ENCODE results near the gene SEMA3E.

DNA sequence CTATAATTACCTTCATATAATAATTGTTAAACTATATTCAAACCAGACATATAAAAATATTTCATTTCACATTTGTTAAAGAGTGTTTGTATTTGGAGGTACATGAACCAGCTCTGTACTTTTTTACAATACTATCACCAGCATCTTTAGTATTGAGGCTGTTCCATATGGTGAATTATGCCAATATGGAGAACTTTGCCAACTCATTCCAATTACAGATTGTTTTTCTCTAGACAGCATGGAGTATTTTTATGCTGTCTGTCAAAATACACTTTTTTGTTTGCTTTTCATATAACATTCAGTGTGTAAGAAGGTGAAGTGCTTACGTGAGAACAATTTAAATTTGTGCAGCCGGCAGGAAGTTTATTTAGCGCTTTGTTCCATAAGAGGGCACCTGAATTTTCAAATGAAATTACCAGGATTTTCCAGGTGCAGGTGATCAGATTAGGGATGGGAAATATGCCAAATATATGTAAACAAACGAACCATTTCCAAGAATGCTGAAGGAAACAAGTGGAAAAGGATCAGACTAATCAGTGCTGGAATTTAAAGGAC is 54.9 kb downstream of the SEMA3E start:
- TF ChIP-seq, protein P1, sequence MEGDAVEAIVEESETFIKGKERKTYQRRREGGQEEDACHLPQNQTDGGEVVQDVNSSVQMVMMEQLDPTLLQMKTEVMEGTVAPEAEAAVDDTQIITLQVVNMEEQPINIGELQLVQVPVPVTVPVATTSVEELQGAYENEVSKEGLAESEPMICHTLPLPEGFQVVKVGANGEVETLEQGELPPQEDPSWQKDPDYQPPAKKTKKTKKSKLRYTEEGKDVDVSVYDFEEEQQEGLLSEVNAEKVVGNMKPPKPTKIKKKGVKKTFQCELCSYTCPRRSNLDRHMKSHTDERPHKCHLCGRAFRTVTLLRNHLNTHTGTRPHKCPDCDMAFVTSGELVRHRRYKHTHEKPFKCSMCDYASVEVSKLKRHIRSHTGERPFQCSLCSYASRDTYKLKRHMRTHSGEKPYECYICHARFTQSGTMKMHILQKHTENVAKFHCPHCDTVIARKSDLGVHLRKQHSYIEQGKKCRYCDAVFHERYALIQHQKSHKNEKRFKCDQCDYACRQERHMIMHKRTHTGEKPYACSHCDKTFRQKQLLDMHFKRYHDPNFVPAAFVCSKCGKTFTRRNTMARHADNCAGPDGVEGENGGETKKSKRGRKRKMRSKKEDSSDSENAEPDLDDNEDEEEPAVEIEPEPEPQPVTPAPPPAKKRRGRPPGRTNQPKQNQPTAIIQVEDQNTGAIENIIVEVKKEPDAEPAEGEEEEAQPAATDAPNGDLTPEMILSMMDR (IDR thresholded peaks at IDR 0.05) = no peak
- TF ChIP-seq POLR2A (IDR thresholded peaks at IDR 0.05; ENCODE audit: low read depth) (no peak), POLR2AphosphoS5 (IDR thresholded peaks at IDR 0.05) (no peak)
